ENCODE results near the gene CFAP77.

CFAP77 gene

GRCh38 chr9:132610661-132611060 lies 200.7 kb downstream of the CFAP77 start:
- TF ChIP-seq CTCF (IDR thresholded peaks at IDR 0.05; ENCODE audit: low read depth, low read length) = no peak
- peaks cover 32% of the 10 kb centered on the region for H3K36me3 ChIP-seq
- DNase-seq = no peak
- no peak overlapping the region for H3K27ac ChIP-seq
- H3K9me3 ChIP-seq (ENCODE audit: severe bottlenecking) = no peaks in the 10 kb centered on the region
- no peaks in the 10 kb centered on the region for H3K27me3 ChIP-seq (ENCODE audit: insufficient read depth, low read depth, severe bottlenecking)
- no peak overlapping the region for H3K4me3 ChIP-seq (ENCODE audit: low read depth, low read length)

GRCh38 chr9:132614324-132614723 lies 204.3 kb downstream of the CFAP77 start:
- Histone ChIP-seq H3K27ac (no peak overlapping the region), H3K27me3 (ENCODE audit: insufficient read depth, low read depth, severe bottlenecking) (no peaks in the 10 kb centered on the region), H3K9me3 (ENCODE audit: severe bottlenecking) (no peaks in the 10 kb centered on the region), H3K36me3 (peaks cover 39% of the 10 kb centered on the region), H3K4me3 (ENCODE audit: low read depth, low read length) (no peak overlapping the region)
- TF ChIP-seq CTCF (IDR thresholded peaks at IDR 0.05; ENCODE audit: low read depth, low read length) = no peak
- DNase-seq = no peak

GRCh38 chr9:132615774-132616173 lies 205.8 kb downstream of the CFAP77 start:
- no peaks in the 10 kb centered on the region for H3K9me3 ChIP-seq (ENCODE audit: severe bottlenecking)
- peaks cover 37% of the 10 kb centered on the region for H3K36me3 ChIP-seq
- DNase-seq = no peak
- H3K27me3 ChIP-seq (ENCODE audit: insufficient read depth, low read depth, severe bottlenecking) = no peaks in the 10 kb centered on the region
- no peak for TF ChIP-seq CTCF (IDR thresholded peaks at IDR 0.05; ENCODE audit: low read depth, low read length)
- H3K4me3 ChIP-seq (ENCODE audit: low read depth, low read length) = no peak overlapping the region
- no peak overlapping the region for H3K27ac ChIP-seq

- Histone ChIP-seq H3K9me3 (ENCODE audit: severe bottlenecking) (no peaks in the 10 kb centered on the region), H3K4me3 (ENCODE audit: low read depth, low read length) (no peak overlapping the region), H3K27me3 (ENCODE audit: insufficient read depth, low read depth, severe bottlenecking) (no peaks in the 10 kb centered on the region), H3K36me3 (peaks cover 27% of the 10 kb centered on the region), H3K27ac (no peak overlapping the region)
- no peak for DNase-seq
- no peak for TF ChIP-seq CTCF (IDR thresholded peaks at IDR 0.05; ENCODE audit: low read depth, low read length)
Measured at GRCh38 chr9:132616725-132617124, 206.7 kb downstream of the CFAP77 start.

GRCh38 chr9:132622159-132622558 lies 212.1 kb downstream of the CFAP77 start:
- Histone ChIP-seq H3K9me3 (ENCODE audit: severe bottlenecking) (no peaks in the 10 kb centered on the region), H3K27ac (no peak overlapping the region), H3K36me3 (peaks cover 21% of the 10 kb centered on the region), H3K27me3 (ENCODE audit: insufficient read depth, low read depth, severe bottlenecking) (no peaks in the 10 kb centered on the region), H3K4me3 (ENCODE audit: low read depth, low read length) (no peak overlapping the region)
- no peak for DNase-seq
- no peak for TF ChIP-seq CTCF (IDR thresholded peaks at IDR 0.05; ENCODE audit: low read depth, low read length)

Data from WERI-Rb-1 (cell line).